Ovary (tissue), 3 donors: ENCODE measurements around the gene THEMIS2.

Experiments
- CTCF ChIP-seq, 3 donors: fragments of 450-650 bp in 2 of 3; fragments of 200-600 bp in 1 of 3; IDR thresholded peaks; one replicate each; pipeline versions ENCODE4 v1.5.1 to v1.8.0; 2016 to 2022; ENCODE audit warnings: antibody characterized with exemption in 3 of 3, mild to moderate bottlenecking in 1 of 3
- POLR2A ChIP-seq: fragments of 450-650 bp; IDR thresholded peaks from one replicate; pipeline ENCODE4 v1.6.1; 2017; ENCODE audit warnings: antibody characterized with exemption, mild to moderate bottlenecking, moderate library complexity
- donor health status: DM: no; HTN: no; CAD: no.

GRCh38 chr1:27831568-27832410 is 40.6 kb upstream of the THEMIS2 start:
- TF ChIP-seq CTCF (IDR thresholded peaks at IDR 0.05) (no peak), POLR2A (no peak)
